Measurements from ENCODE around the gene DDAH1.

The DDAH1 gene

DNA sequence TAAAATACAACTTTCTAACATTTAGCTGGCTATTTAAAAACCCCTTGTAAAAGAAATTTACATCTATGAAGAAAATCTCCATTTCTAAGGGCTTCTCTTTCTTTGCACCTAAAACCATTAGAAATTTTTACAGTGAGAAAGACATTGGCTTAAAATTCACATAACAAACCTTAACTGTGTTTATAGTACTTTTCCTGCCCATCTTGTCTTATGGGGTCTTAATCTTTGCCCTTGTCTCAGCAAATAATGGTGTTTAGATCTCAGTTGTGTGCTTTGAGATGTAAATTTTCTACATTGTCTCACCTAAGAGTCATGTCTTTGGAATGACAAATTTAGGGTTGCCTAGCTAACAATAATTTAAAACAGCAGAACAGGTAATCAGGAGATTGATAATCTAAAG is 71.5 kb downstream of the DDAH1 start:
- DNase-seq (ENCODE audit: low spot score) = no peak

- no peak for DNase-seq (ENCODE audit: low spot score)
Observed at GRCh38 chr1:85388416-85388815, 76.5 kb downstream of the DDAH1 start.

DNA sequence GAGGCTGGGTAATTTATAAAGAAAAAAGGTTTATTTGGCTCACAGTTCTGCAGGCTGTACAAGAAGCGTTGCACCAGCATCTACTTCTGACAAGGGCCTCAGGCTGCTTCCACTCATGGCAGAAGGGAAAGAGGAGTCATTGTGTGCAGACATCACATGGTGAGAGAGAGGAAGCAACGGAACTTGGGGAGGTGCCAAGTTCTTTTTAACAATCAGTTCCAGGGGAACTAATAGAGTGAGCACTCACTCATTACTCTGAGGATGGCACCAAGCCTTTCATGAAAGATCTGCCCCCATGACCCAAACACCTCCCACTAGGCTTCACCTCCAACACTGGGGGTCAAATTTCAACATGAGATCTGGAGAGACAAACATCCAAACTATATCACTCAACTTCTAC is 77.2 kb downstream of the DDAH1 start:
- no peak for DNase-seq (ENCODE audit: low spot score)

GRCh38 chr1:85386068-85386722 is 78.8 kb downstream of the DDAH1 start:
- no peak for DNase-seq (ENCODE audit: low spot score)

- no peak for DNase-seq (ENCODE audit: low spot score)
Observed at GRCh38 chr1:85379203-85380136, 85.5 kb downstream of the DDAH1 start.

- DNase-seq (ENCODE audit: low spot score) = no peak
Observed at GRCh38 chr1:85378534-85378933, 86.4 kb downstream of the DDAH1 start.

DNA sequence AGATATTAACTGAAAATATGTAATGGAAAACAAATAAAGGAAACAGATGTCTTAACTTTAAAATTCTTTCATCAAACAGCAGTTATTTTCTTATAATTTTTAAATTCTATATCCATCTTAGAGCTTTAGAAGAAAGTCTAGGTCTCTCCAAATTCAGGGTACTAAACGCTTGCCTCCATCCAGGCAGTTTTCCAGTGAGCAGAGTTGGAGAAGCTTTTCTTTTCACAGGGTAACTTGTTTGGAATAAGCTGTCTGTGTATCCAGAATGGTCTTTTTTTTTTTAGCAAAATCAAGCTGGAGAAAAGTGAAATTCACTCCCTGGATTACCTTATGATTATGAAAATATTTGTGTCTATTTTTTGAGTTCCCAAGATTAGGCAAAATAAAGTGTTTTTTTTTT is 88.6 kb downstream of the DDAH1 start:
- no peak for DNase-seq (ENCODE audit: low spot score)

DNA sequence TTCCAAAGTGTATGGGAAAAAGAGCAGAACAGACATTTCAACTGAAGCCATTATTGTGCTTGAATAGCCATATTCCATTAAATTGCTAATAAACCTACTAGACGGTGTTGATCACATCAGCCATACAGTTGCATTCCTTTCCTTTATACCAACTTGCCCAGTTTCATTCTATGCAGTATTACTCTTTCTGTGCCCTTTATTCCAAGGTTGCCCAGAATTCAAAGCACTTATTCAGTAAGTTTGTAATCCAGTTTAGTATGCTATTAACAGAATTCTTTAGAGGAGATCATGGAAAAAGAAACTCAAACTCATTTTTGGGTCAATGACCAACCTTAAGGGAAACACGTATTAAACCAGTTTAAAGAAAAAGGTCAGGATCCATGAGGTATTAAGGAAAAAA is 89.5 kb downstream of the DDAH1 start:
- no peak for DNase-seq (ENCODE audit: low spot score)

GRCh38 chr1:85374160-85374559 is 90.8 kb downstream of the DDAH1 start:
- no peak for DNase-seq (ENCODE audit: low spot score)

DNA sequence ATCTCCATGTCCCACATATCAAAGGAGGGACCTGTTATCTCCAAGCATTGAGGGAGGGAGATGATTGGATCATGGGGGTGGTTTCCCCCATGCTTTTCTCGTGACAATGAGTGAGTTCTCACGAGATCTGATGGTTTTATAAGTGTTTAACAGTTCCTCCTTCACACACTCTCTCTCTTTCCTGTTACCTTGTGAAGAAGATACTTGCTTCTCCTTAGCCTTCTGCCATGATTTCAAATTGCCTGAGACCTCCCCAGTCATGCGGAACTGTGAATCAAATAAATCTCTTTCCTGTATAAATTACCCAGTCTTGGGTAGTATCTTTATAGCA is 91.6 kb downstream of the DDAH1 start:
- no peak for DNase-seq (ENCODE audit: low spot score)

DNA sequence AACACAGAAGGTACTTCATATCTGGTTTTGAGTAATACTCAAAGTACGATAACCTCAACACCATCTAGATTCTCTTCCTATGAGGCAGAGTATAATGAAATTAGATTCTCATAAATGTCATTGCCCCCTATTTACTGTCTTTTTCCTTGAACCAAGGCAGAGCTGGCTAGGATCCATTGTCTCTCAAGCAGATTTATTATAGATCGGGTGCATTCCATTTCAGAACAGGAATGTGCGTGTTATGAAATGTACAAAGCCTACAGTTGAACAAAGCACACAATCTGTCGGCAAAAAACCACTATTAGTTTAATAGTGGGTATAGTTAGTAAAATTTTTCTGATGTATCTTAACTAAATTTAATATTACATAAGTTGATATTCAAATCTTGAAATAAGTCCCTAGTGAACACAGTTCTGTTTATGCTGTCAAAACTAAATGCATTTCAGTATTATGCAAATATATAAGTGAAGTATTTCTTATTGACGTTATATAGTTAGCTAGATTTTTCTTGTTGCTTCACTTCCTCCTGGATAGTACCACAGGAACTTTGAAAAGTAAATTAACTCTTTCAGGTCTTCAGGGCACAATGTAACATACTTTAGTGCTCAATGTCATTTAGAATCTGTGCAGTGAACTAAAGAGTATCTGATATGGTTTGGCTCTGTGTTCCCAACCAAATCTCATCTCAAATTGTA is 92.1 kb downstream of the DDAH1 start:
- DNase-seq (ENCODE audit: low spot score) = no peak

GRCh38 chr1:85371021-85371420 is 93.9 kb downstream of the DDAH1 start:
- DNase-seq (ENCODE audit: low spot score) = no peak

GRCh38 chr1:85368073-85368770 is 96.7 kb downstream of the DDAH1 start:
- no peak for DNase-seq (ENCODE audit: low spot score)

- no peak for DNase-seq (ENCODE audit: low spot score)
Observed at GRCh38 chr1:85366391-85367170, 98.4 kb downstream of the DDAH1 start.

GRCh38 chr1:85365851-85366250 is 99.1 kb downstream of the DDAH1 start:
- DNase-seq (ENCODE audit: low spot score) = no peak

- DNase-seq (ENCODE audit: low spot score) = no peak
Observed at GRCh38 chr1:85363521-85363920, 101.4 kb downstream of the DDAH1 start.

DNA sequence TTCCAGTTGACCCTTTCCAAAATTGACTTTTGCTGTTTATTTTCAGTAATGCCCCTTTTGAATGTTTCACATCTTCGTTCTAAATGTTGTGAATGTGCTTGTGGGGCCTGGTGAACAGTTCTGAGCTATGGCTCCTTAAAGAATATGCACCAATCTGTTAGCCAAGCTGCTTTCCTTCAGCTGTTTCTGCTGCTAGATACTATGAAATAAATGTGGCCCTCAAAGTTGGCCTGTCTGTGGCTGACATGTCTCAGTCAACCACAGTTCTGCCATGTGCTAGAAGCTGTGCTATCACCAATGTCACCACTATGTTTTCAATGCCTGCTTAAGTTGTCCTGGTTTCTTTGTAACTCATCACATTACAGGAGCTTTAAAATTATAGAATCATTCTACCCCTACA is 101.9 kb downstream of the DDAH1 start:
- no peak for DNase-seq (ENCODE audit: low spot score)

DNA sequence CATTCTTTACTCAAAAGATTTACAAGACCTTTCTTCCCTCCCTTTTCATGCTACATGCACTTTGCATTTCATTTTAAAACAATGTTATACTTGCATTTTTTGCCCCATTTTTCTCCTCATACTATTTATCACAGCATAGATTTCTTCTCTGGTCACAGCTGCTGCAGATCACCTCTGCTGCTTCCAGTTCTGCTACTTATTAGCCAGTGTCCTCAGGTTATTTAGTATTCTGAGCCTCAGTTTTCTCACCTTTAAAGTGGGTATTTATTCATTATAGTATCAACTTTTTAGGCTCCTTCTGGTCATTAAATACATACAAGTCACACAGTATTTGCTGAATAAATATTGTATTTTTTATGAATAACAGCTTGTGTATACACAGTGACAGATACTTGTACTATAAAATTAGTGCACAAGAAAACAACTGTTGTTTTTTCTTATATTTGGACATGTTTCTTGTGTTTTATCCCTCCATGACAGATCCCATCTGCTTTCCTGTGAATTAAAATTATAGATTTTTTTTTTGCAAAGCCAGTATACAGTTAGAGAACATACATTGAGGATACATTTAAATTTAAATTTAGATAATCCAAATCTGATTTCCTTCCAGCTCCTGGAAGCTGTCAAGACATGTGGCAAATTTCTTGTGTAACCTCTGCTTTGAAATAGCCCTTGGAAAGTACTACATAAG is 103.2 kb downstream of the DDAH1 start:
- no peak for DNase-seq (ENCODE audit: low spot score)

DNA sequence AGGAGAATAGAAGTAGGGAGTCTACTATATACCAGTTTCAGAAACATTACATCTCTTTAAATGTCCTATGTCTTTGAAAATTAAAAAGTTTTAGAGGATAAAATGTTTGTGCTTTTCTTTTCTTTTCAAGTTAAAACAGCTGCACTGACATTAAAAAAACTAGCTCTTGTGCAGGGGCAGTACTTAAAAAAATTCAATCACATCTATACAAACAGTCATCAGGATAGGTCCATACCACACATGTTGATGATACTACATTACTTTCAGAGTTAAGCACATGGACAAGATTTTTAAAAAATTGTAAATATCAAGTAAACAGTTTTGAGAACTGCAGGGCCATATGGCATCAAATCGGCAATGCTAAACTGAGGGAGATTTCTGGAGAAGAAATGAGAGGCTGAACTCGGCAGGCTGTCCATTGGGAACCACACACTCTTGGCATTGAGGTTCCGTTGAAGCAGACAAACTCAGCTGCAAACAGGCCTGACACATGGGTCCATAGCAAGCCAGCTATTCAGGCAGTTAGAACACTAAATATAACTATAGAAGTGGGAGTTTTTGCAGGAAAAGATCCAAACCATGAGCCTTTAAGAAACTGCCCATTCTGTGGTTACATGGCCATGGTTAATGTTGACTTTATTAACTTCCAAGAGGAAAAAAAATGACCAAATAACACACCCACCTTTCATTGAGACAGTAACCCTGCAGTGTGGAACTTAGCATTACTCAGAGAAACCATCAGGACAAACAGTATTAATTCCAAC is 104.0 kb downstream of the DDAH1 start:
- DNase-seq (ENCODE audit: low spot score) = no peak

All from HuH-7.5 (cell line).